ENCODE data around the gene RELT. TPM values are rescaled to one million over a fixed set of nuclear protein-coding genes. Genes with fewer than 3 reads are reported as not detected.

The RELT gene
- total RNA-seq, 1 experiment from 2014 or later = 10.2 TPM

- H3K27ac Mint-ChIP-seq = no peak overlapping the region; a peak in 1 of 7 replicates
These were observed 4.8 kb downstream of the RELT start for GRCh38 chr11:73380897-73381410.

More at GRCh38 chr11:73380897-73381410, 4.8 kb downstream of the RELT start:
- H3K79me2 ChIP-seq (ENCODE audit: insufficient read depth, low read length) = no peaks in the 10 kb centered on the region; the same call in 1 of the 2 replicates
- no peak overlapping the region for H2BK12ac ChIP-seq (ENCODE audit: insufficient read length, low read depth, low read length)
- peaks cover 13% of the 10 kb centered on the region for H3K27me3 Mint-ChIP-seq (ENCODE audit: low read depth)
- WGBS (ENCODE audit: extremely low coverage, insufficient read length, low lambda C conversion rate) = no CpG with 5 or more reads among the region's 4 CpGs
- no peak overlapping the region for H2AFZ ChIP-seq (ENCODE audit: low read length)
- H3K56ac ChIP-seq (ENCODE audit: insufficient read length, low read depth, low read length) = no peak overlapping the region
- H3T11ph ChIP-seq (ENCODE audit: low read length) = no peak overlapping the region
- no peaks in the 10 kb centered on the region; the same call in 1 of the 2 replicates for H3K27me3 ChIP-seq (ENCODE audit: insufficient read depth, low read length)
- H3K14ac ChIP-seq (ENCODE audit: insufficient read depth, low read length) = no peak overlapping the region; the same call in 1 of the 2 replicates
- no peaks in the 10 kb centered on the region for H3K4me1 ChIP-seq (ENCODE audit: insufficient read depth, low read length)
- no peak for DNase-seq
- H4K91ac ChIP-seq (ENCODE audit: insufficient read length, low read depth, low read length) = no peak overlapping the region
- no peak overlapping the region for H3K4me3 Mint-ChIP-seq
- H3K23me2 ChIP-seq (ENCODE audit: insufficient read length, low read depth, low read length, poor library complexity, severe bottlenecking) = peaks cover 6% of the 10 kb centered on the region
- no peak overlapping the region for H3K9ac ChIP-seq (ENCODE audit: extremely low read depth, insufficient read length, low read length)
- H3K4ac ChIP-seq (ENCODE audit: low read depth, low read length) = no peak overlapping the region
- no peaks in the 10 kb centered on the region for H3K9me3 ChIP-seq (ENCODE audit: control insufficient read depth, low read depth, low read length)
- H4K5ac ChIP-seq (ENCODE audit: insufficient read length, low read depth, low read length) = no peak overlapping the region
- no peaks in the 10 kb centered on the region for H3K9me3 Mint-ChIP-seq
- H3K18ac ChIP-seq (ENCODE audit: insufficient read length, low read depth, low read length) = no peak overlapping the region
- no peak overlapping the region for H2AK5ac ChIP-seq (ENCODE audit: insufficient read length, low read length)
- no peak overlapping the region for H2BK120ac ChIP-seq (ENCODE audit: low read depth, low read length, poor library complexity, severe bottlenecking)
- no peaks in the 10 kb centered on the region for H4K20me1 ChIP-seq (ENCODE audit: control insufficient read depth, insufficient read depth, insufficient read length)
- TF ChIP-seq CTCF (conservative IDR thresholded peaks at IDR 0.05) = no peak
- no peak overlapping the region for H3K23ac ChIP-seq (ENCODE audit: insufficient read length, low read depth, low read length)
- no peak overlapping the region for H3K27ac ChIP-seq (ENCODE audit: insufficient read length, low read depth, low read length)
- no peak overlapping the region for H2BK15ac ChIP-seq (ENCODE audit: low read depth, low read length)
- H3K79me1 ChIP-seq (ENCODE audit: insufficient read depth, low read depth, low read length, poor library complexity, severe bottlenecking) = no peaks in the 10 kb centered on the region
- H3K4me2 ChIP-seq (ENCODE audit: insufficient read depth, insufficient read length, low read length) = no peak overlapping the region
- peaks cover 26 to 34% of the 10 kb centered on the region in 2 experiments for H3K4me1 Mint-ChIP-seq
- H4K8ac ChIP-seq (replicated peaks; ENCODE audit: insufficient read length, low read depth, low read length) = no peak overlapping the region
- H3K36me3 Mint-ChIP-seq (ENCODE audit: insufficient read depth in 1 of 3, low read depth in 3 of 3) = no peaks in the 10 kb centered on the region; a peak in 1 of 7 replicates
- H2BK20ac ChIP-seq (ENCODE audit: low read depth, low read length, poor library complexity, severe bottlenecking) = no peak overlapping the region
- H2BK5ac ChIP-seq (ENCODE audit: insufficient read length, low read length) = no peak overlapping the region

Measured in H9 (cell line).